Immature natural killer cell (primary cell): ENCODE measurements around the gene TTC21A. TPM values are rescaled to one million over a fixed set of nuclear protein-coding genes. Genes with fewer than 3 reads are reported as not detected.

Source experiments
- DNase-seq, 3 donors: peaks; one replicate each; pipeline ENCODE4 v3.0.0; 2022; ENCODE audit warnings: mixed read lengths in 1 of 3
- H3K27ac Mint-ChIP-seq, 6 donors: one replicate each; pipeline ENCODE4 v1.8.0; 2020; ENCODE audit warnings: mixed read lengths in 6 of 6, mild to moderate bottlenecking in 5 of 6, inconsistent platforms in 4 of 6, moderate library complexity in 3 of 6
- H3K27me3 Mint-ChIP-seq, 3 donors: one replicate each; pipeline ENCODE4 v1.8.0; 2020 to 2021; ENCODE audit warnings: low read depth in 3 of 3, mild to moderate bottlenecking in 3 of 3, mixed read lengths in 3 of 3, moderate library complexity in 3 of 3, inconsistent platforms in 1 of 3
- H3K36me3 Mint-ChIP-seq, 3 donors: one replicate each; pipeline ENCODE4 v1.8.0; 2020; ENCODE audit warnings: mixed read lengths in 3 of 3, inconsistent platforms in 2 of 3, mild to moderate bottlenecking in 2 of 3
- H3K4me1 Mint-ChIP-seq, 2 donors: one replicate each; pipeline ENCODE4 v1.8.0; 2020; ENCODE audit warnings: inconsistent platforms in 2 of 2, mild to moderate bottlenecking in 2 of 2, mixed read lengths in 2 of 2, moderate library complexity in 1 of 2
- H3K4me3 Mint-ChIP-seq, 5 donors: one replicate each; pipeline ENCODE4 v1.8.0; 2020; ENCODE audit warnings: mild to moderate bottlenecking in 5 of 5, mixed read lengths in 5 of 5, inconsistent platforms in 3 of 5, moderate library complexity in 3 of 5
- H3K9me3 Mint-ChIP-seq, 6 donors: one replicate each; pipeline ENCODE4 v1.8.0; 2020; ENCODE audit warnings: mild to moderate bottlenecking in 6 of 6, mixed read lengths in 6 of 6, inconsistent platforms in 4 of 6, moderate library complexity in 3 of 6
- polyA plus RNA-seq, 3 donors: library from polyadenylated mRNA; unstranded; fragments of 300-500 nt; fragmentation: Illumina TruSeq; gene quantifications; one replicate each; pipeline ENCODE4 v1.2.3, GENCODE V29; 2021

Gene TTC21A
- polyA plus RNA-seq, 3 donors from 2014 or later, result 0.39 to 0.45 TPM; not detected in 1

DNA sequence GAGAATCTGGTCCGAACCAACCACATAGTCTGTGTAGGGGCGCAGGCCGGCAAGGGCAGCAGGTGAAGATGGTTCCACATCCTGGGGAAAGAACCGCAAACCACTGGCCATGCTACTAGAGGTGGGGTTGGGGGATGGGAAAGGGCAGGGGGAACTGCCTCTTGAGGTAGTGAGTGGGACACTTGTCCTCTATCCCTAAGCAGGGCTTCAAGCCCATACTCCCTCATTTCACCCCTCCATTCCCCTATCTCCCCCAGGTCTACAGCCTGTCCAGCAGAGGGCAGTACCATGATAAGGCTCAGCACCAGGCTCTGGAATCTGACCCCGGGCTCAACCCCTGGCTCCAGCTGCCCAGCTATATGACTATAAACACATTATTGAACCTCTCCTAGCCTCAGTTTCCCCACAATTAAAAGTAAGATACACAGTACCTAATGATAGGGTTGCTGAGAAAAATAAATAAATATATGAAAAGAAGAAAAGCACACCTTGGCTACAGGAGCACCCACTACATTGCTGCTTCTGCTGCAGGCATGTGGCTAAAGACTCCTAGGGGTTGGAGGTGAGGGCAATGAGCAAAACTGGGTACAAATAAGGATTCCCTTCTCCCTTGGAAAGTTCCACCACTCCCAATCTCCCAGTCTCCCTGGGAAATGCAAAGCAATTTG, 6.3 kb upstream of the TTC21A start:
- Mint-ChIP-seq H3K4me1 (peaks cover 6 to 12% of the 10 kb centered on the region in 2 donors), H3K27ac (no peak overlapping the region), H3K4me3 (no peak overlapping the region), H3K9me3 (no peaks in the 10 kb centered on the region), H3K27me3 (peaks cover 1 to 12% (median 2%) of the 10 kb centered on the region in 3 donors), H3K36me3 (peaks cover 0 to 11% (median 5%) of the 10 kb centered on the region in 3 donors)
- peak; percentile 38 to 50 (median 48) for DNase-seq

DNA sequence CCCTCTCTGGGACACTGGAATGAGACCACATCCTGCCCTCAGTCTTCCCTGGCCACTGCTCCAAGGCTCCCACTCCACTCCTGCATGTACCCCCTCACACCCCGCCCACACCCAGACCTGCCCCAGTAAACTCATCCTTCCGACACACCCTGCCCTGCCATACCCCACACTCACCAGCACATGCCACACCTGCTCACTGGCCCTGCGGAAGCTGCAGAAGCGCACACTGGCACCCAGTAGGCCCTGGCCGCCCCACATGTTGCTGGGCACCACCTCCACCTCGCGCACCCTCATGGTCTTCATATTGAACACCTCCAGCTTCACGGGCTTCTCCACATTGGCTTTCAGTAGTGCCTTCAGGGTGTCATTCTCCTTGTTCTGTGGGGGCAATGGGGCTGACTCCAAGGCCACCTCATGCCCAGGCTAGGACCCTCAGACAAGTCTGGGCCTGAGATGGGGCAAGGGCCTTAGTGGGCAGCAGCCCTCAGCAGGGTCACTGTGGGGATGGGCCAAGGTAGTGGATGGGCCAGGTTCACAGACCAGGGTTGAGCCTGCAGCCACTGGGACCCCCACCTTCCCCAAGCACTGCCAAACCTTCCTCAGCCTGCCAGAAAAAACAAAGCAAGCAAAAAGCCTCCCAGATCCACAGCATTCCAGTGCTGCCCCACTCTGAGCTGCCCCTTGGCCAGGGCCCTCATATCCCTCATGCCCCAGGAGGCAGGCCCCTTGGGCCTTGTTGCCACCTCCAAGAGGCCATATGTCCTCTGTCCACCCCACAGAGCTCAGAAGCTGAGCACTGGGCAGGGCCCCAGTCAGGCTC, 4.8 kb upstream of the TTC21A start:
- Mint-ChIP-seq H3K4me3 (no peak overlapping the region), H3K9me3 (no peaks in the 10 kb centered on the region), H3K27ac (no peak overlapping the region), H3K36me3 (peaks cover 0 to under 1% (median 0%) of the 10 kb centered on the region in 3 donors), H3K27me3 (peaks cover 7 to 9% (median 8%) of the 10 kb centered on the region in 3 donors), H3K4me1 (peaks cover 18 to 22% of the 10 kb centered on the region in 2 donors)
- no peak for DNase-seq

DNA sequence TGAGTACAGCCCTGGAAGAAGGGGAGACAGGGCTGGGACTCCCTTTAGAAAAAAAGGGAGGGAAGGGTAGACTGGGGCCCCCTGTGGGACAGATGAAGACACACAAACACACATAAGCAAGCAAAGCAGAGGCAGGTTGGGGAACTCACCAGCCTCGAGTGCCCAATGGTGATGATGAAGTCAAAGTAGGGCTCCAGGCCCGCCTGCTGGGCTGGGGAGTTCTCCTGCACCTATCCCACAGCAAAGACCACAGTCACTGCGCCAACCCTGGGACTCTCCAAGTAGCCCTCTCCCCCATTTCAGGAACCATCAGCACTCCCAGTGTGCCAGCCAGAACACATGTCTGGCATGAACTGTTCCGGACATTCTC, 4.2 kb upstream of the TTC21A start:
- peaks cover 11 to 15% (median 12%) of the 10 kb centered on the region in 3 donors for H3K27me3 Mint-ChIP-seq
- H3K9me3 Mint-ChIP-seq, result no peaks in the 10 kb centered on the region
- H3K4me3 Mint-ChIP-seq, result no peak overlapping the region
- no peak for DNase-seq
- peaks cover 24 to 28% of the 10 kb centered on the region in 2 donors for H3K4me1 Mint-ChIP-seq
- no peak overlapping the region for H3K27ac Mint-ChIP-seq
- no peaks in the 10 kb centered on the region for H3K36me3 Mint-ChIP-seq

DNA sequence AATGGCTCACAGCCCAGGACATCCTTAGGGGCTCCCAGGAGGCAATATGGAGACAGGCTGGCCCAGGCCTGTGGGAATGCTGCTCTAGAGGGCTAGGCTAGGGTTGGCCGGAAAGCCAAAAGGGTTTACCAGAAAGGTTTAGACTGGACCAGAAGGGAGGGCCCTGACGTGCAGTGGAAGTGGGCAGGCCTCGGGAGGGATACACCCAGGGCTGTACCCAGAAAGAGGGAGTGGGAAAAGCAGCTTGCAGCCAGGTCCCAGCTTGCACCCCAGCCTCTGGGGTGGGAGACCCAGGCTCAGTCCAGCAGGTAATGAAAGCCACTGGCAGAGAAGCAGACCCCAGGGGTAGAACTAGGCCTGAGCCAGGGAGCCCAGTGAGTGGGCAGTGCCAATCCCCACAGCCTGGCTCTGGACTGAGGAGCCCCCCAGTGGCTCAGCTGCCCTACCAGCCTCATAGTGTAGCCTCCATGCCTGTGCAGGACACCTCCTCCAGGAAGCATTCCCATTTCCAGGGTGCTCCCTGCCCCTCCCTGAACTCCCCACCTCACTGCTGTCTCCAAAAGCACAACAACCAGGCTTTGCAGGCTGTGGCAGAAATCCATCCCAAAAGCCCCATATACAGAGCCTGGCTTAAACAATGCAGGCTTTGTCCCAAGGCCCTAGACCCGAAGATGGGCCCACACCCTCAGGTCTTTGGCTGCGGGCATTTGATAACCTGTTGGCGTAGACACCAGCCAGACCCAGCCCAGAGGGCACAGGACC, 3.5 kb upstream of the TTC21A start:
- peaks cover 31 to 35% of the 10 kb centered on the region in 2 donors for H3K4me1 Mint-ChIP-seq
- H3K9me3 Mint-ChIP-seq, result no peaks in the 10 kb centered on the region
- H3K27me3 Mint-ChIP-seq, result peaks cover 11 to 20% (median 12%) of the 10 kb centered on the region in 3 donors
- H3K4me3 Mint-ChIP-seq, result no peak overlapping the region
- no peaks in the 10 kb centered on the region for H3K36me3 Mint-ChIP-seq
- DNase-seq, result no peak
- peak overlapping the region in 1 of 6 donors; percentile 46 for H3K27ac Mint-ChIP-seq

DNA sequence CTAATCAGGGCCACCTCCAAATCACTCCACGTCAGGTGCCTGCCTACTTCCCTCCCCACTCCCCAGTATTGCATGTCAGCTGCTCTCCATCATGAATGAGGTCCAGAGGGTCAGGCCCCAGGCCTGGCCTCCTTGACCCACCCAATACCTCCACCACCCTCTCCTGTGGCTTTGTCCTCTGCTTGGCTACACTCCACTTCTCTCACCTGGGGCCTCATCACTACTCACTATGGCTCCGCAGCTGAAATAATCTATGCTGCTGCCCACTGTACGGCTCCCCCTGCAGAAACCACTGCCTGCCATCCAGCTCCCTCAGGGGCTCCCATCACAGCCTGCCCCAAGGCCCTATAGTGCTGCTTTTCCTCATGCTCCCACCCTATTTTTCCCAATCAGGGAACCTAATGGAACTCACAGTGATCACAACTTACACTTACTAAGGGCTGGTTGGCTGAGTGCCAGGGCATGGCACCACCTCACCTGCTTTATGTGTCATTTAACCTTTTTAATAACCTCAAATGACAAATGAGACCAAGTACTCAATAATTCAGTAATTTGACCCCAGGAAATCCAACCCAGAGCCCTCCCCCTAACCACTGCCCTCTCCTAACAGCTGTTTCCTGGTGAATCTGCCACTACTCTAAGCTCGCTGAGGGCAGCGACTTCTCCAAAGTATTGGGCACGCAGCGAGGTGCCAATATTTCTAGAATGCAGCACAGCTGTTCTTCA, 2.4 kb upstream of the TTC21A start:
- Mint-ChIP-seq H3K4me3 (peak overlapping the region in 1 of 5 donors; percentile 22), H3K27me3 (peaks cover 12 to 23% (median 16%) of the 10 kb centered on the region in 3 donors), H3K27ac (peak overlapping the region in 2 of 6 donors; percentile 3 to 9), H3K9me3 (no peaks in the 10 kb centered on the region), H3K36me3 (no peaks in the 10 kb centered on the region), H3K4me1 (peaks cover 32 to 38% of the 10 kb centered on the region in 2 donors)
- DNase-seq, result no peak

DNA sequence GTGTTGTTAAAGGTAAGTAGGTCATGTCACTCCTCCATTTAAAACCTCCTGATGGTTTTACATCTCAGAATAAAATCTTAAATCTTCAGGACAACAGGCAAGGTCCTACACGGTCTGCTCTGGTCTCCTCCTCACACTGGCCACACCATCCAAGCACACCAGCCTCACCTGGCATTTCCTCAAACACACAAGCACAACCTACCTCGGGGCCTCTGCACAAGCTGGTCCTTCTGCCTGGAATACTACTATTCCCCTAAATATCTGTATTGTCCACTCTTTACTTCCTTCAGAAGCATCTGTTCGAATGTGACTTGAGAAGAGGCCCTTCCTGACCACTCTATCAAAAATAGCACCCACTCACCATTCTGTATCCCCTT, 1.8 kb upstream of the TTC21A start:
- peak overlapping the region; percentile 0 to 76 (median 33) for H3K27ac Mint-ChIP-seq
- H3K9me3 Mint-ChIP-seq, result no peaks in the 10 kb centered on the region
- H3K4me1 Mint-ChIP-seq, result peaks cover 32 to 38% of the 10 kb centered on the region in 2 donors
- no peaks in the 10 kb centered on the region for H3K36me3 Mint-ChIP-seq
- H3K4me3 Mint-ChIP-seq, result peak overlapping the region; percentile 72 to 84 (median 76)
- peaks cover 12 to 23% (median 18%) of the 10 kb centered on the region in 3 donors for H3K27me3 Mint-ChIP-seq
- no peak for DNase-seq

DNA sequence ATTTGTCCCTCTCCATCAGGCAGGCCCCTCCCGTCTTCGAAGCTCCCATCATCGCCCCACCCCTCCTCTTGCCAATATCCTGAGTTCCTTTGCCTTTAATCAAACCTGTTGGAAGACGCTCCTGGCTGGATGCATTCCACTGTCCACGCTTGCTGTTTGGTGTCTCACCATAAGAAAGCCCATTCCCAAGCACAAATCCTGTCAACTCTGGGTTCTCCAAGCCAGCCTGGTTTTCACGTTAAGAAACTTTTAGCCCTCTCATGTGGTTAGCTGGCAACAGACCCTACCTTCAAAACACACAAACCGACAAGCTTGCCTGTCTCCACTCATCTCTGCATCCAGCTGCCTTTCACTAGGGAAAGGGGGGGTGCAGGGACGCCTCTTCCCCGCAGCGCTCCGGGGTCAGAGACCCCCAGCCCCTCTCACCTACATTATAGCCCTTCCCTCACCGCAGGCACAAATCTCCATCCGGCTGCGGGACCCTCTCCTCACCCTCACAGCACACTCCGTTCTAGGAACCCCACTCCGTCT, 1.1 kb upstream of the TTC21A start:
- Mint-ChIP-seq H3K4me1 (peaks cover 32 to 36% of the 10 kb centered on the region in 2 donors), H3K27me3 (peaks cover 12 to 23% (median 19%) of the 10 kb centered on the region in 3 donors), H3K4me3 (peak overlapping the region; percentile 72 to 84 (median 76)), H3K27ac (peak overlapping the region in 5 of 6 donors; percentile 8 to 76 (median 51)), H3K36me3 (no peaks in the 10 kb centered on the region), H3K9me3 (no peaks in the 10 kb centered on the region)
- no peak for DNase-seq

DNA sequence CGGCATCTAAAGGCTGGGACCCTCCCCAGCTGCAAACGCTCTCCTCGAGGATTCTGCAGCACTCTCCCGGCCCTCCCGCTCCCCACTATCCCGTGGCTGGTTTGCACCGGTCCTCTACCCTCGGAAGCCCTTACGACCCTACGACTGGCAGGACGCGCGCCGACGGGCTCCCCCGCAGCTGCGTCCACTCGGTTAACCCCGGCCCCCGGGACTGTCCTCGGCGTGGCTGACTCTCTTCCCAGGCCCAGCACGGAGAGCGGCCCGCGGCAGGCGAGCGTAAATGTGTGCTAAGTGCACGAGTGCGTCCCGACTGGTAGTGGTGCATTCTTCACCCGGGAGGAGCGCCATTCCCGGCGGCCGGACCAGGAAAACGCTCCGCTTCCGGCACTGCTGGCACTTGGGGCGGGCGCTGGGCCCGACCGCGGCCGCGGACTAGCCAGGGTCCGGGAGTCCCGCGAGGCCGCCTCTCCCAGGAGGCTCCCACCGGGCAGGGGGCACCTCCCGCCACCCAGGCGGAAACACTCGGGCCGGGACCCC, 561 bp upstream of the TTC21A start:
- Mint-ChIP-seq H3K36me3 (no peaks in the 10 kb centered on the region), H3K4me3 (peak overlapping the region; percentile 72 to 84 (median 76)), H3K27me3 (peaks cover 12 to 23% (median 19%) of the 10 kb centered on the region in 3 donors), H3K27ac (peak overlapping the region in 4 of 6 donors; percentile 8 to 76 (median 60)), H3K9me3 (no peaks in the 10 kb centered on the region), H3K4me1 (peaks cover 32% of the 10 kb centered on the region in 2 donors)
- no peak for DNase-seq

DNA sequence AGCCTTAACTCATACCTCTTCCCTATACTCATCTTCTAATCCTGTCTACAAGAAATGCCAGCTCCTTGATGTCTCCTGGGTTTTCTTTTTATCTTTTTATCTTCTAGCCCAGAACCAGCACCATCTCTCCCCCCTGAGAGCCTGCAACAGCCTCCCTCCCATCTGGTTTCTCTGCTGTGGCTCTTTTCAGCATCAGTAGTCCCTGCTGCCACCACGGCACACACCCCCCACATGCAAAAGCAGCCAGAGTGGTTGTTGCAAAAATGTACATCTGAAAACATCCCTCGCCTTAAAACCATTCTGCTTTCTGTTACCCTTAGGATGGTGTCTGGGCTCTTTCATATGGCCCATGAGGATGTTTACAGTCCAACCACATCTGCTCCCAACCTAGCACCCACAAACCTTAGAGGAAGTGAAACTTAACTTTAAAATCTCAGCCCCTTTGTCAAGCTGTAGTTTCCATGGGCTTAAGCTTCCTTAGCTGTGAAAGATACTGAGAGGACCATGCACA, 775 bp downstream of the TTC21A start:
- DNase-seq, result peak; percentile 74 to 75 (median 75)
- Mint-ChIP-seq H3K4me3 (peak overlapping the region; percentile 89 to 93 (median 89)), H3K27me3 (peaks cover 12 to 26% (median 19%) of the 10 kb centered on the region in 3 donors), H3K4me1 (peaks cover 32% of the 10 kb centered on the region in 2 donors), H3K27ac (peak overlapping the region; percentile 82 to 93 (median 86)), H3K9me3 (no peaks in the 10 kb centered on the region), H3K36me3 (no peaks in the 10 kb centered on the region)

DNA sequence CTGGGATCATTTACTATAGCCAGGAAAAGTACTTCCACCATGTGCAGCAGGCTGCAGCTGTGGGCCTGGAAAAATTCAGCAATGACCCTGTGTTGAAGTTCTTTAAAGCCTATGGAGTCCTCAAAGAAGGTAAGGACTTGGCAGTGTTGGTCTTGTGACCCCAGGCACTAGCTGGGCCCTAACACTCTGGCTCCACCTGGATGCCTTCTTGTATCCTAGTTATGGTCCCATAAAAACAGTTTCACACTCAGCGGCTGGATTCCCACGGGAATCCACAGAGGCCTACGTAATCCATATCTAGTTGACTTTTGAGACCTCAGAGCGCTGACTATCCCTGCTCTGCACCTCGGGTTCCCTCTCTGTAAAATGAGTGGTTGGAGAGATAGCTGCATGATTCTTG, 1.6 kb downstream of the TTC21A start:
- Mint-ChIP-seq H3K4me1 (peaks cover 32% of the 10 kb centered on the region in 2 donors), H3K27me3 (peaks cover 12 to 26% (median 19%) of the 10 kb centered on the region in 3 donors), H3K27ac (peak overlapping the region in 1 of 6 donors; percentile 36), H3K9me3 (no peaks in the 10 kb centered on the region), H3K36me3 (no peaks in the 10 kb centered on the region), H3K4me3 (no peak overlapping the region)
- DNase-seq, result no peak

DNA sequence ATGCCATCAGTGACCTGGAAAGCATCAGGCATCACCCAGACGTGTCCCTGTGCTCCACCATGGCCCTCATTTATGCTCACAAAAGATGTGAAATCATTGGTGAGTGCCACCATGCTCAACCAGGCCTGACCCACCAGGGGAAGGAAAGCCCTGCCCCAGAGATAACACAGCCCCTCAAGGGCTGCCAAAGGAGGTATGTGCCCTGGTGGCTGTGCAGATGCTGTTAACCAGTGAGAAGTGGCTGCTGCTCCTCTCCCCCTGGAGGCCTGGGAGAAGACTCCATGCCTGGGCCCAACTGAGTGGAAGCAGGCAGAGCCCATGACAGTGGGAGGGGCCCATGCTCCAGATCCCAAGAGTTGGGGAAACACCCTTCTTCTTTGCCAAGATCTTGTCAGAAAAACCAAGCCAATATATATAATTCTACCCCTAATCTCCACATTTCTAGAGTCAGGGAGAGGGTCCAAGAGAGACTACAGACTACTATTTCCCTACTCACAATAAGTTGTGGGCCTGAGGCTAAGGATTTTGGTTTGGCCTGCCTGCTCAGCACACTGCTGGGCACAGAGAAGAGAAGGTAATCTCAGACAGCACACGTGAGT, 2.7 kb downstream of the TTC21A start:
- H3K27me3 Mint-ChIP-seq, result peaks cover 12 to 23% (median 19%) of the 10 kb centered on the region in 3 donors

DNA sequence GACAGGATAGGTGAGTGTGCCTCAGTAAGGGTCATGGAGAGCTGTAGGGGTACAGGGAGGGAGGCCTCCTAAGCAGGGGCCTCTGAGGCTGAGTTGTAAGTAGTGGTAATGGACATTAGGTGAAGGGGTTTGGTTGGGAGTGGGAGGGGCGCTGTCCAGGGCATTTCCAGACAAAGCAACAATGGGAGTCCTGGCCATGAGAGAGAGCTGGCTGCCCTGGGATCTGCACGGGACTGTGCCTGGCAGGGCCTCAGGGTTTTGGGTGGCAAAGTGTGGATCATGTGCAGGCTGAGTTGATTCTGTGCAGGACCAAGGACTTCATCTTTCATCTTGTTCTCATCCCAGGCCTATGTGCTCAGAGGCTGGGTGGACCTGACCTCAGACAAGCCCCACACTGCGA, 4.6 kb downstream of the TTC21A start:
- H3K9me3 Mint-ChIP-seq, result no peaks in the 10 kb centered on the region
- peaks cover 4 to 18% (median 13%) of the 10 kb centered on the region in 3 donors for H3K27me3 Mint-ChIP-seq
- no peak overlapping the region for H3K4me3 Mint-ChIP-seq
- H3K4me1 Mint-ChIP-seq, result peaks cover 17 to 19% of the 10 kb centered on the region in 2 donors
- DNase-seq, result no peak
- H3K36me3 Mint-ChIP-seq, result no peaks in the 10 kb centered on the region
- H3K27ac Mint-ChIP-seq, result no peak overlapping the region

More for the DNA sequence above, 2.7 kb downstream of the TTC21A start:
- no peaks in the 10 kb centered on the region for H3K9me3 Mint-ChIP-seq
- H3K27ac Mint-ChIP-seq, result no peak overlapping the region
- DNase-seq, result no peak
- H3K36me3 Mint-ChIP-seq, result no peaks in the 10 kb centered on the region
- peaks cover 32% of the 10 kb centered on the region in 2 donors for H3K4me1 Mint-ChIP-seq
- H3K4me3 Mint-ChIP-seq, result no peak overlapping the region
